Colon (tissue), 2 donors: Measurements from ENCODE around the gene RARG.

Experiments used
- FAIRE-seq: peaks from 2 replicates; lab custom pipeline; 2012; peaks lifted over from hg19 to GRCh38; lab: Jason Lieb, UNC
- donor health status: control.
- donor health status: control.

RARG gene

GRCh38 chr12:53223389-53224060 lies 8.5 kb downstream of the RARG start:
- FAIRE-seq: no peak

- FAIRE-seq: no peak
These were observed 9.2 kb downstream of the RARG start for GRCh38 chr12:53222806-53223261.

GRCh38 chr12:53222170-53222721 lies 9.8 kb downstream of the RARG start:
- FAIRE-seq: no peak

GRCh38 chr12:53221203-53222080 lies 10.6 kb downstream of the RARG start:
- FAIRE-seq: no peak

GRCh38 chr12:53220694-53221202 lies 11.3 kb downstream of the RARG start:
- FAIRE-seq: no peak

- FAIRE-seq: no peak
These were observed 11.9 kb downstream of the RARG start for GRCh38 chr12:53219956-53220693.

GRCh38 chr12:53219292-53219955 lies 12.6 kb downstream of the RARG start:
- no peak for FAIRE-seq

- no peak for FAIRE-seq
These were observed 13.3 kb downstream of the RARG start for GRCh38 chr12:53218551-53219291.

GRCh38 chr12:53217931-53218307 lies 14.1 kb downstream of the RARG start:
- no peak for FAIRE-seq

- FAIRE-seq: no peak
These were observed 14.7 kb downstream of the RARG start for GRCh38 chr12:53217051-53217930.

GRCh38 chr12:53215497-53215896 lies 16.5 kb downstream of the RARG start:
- FAIRE-seq: no peak

- FAIRE-seq: no peak
These were observed 17.1 kb downstream of the RARG start for GRCh38 chr12:53214687-53215455.

GRCh38 chr12:53214221-53214620 lies 17.8 kb downstream of the RARG start:
- FAIRE-seq: no peak

GRCh38 chr12:53213348-53213747 lies 18.7 kb downstream of the RARG start:
- no peak for FAIRE-seq

- no peak for FAIRE-seq
These were observed 19.1 kb downstream of the RARG start for GRCh38 chr12:53212931-53213330.

- no peak for FAIRE-seq
These were observed 20.3 kb downstream of the RARG start for GRCh38 chr12:53211476-53212381.

GRCh38 chr12:53210843-53211242 lies 21.2 kb downstream of the RARG start:
- FAIRE-seq: no peak

- no peak for FAIRE-seq
These were observed 23.0 kb downstream of the RARG start for GRCh38 chr12:53208877-53209463.
